HCT116 (cell line): ENCODE results near the gene BOD1. TPM values are rescaled to one million over a fixed set of nuclear protein-coding genes. Genes with fewer than 3 reads are reported as not detected.

ENCODE experiments used
- ATAC-seq: fragments of 200-7000 bp; cut with Tn5 transposase; 2 replicates; pipeline ENCODE4 v1.9.1; 2020; ENCODE audit warnings: mild to moderate bottlenecking, moderate library complexity
- BruUV-seq: library from RNA; stranded (reverse); fragments of 400-500 nt; replicated peaks from 2 replicates; lab custom pipeline; 2021; lab: Mats Ljungman, UMichigan
- CTCF ChIA-PET: fragments of 300-600 bp; sonication (Branson Sonifier 250); formaldehyde crosslinking; loops from one replicate; lab custom pipeline; 2021; ENCODE audit warnings: antibody characterized with exemption; lab: Charles Lee
- POLR2A ChIA-PET: fragments of 300-600, 350-600 bp; sonication (Branson Sonifier 250); formaldehyde crosslinking; loops from one replicate; lab custom pipeline; 2021; ENCODE audit warnings: antibody characterized with exemption; lab: Charles Lee
- RAD21 ChIA-PET, 2 experiments: fragments of 300-600 bp; sonication (Branson Sonifier 250); formaldehyde crosslinking; loops; one replicate each; lab custom pipeline; 2023; ENCODE audit warnings: low total read pairs in 2 of 2; ENCODE audit not compliant: uncharacterized antibody in 2 of 2, unreplicated experiment in 2 of 2, low non-redundant PET in 1 of 2; lab: Charles Lee
- DNase-seq: peaks from one replicate; pipeline ENCODE4 v3.0.0-alpha.2; 2010; ENCODE audit warnings: low read depth, low spot score
- H2AFZ ChIP-seq: fragments of 200-600 bp; shearing (Covaris generic), sonication (generic); 2 replicates; pipeline ENCODE4 v1.6.1; 2017; ENCODE audit warnings: low read depth, mixed run types, mixed read lengths, antibody characterized with exemption, low read length; ENCODE audit not compliant: poor library complexity, severe bottlenecking
- H3K27ac ChIP-seq: 2 replicates; pipeline ENCODE4 v1.5.1; 2012; ENCODE audit warnings: low read depth, low read length
- H3K27me3 ChIP-seq: fragments of 200-600 bp; sonication (generic); 2 replicates; pipeline ENCODE4 v1.6.1; 2016; ENCODE audit warnings: mixed run types, low read length, mixed read lengths; ENCODE audit not compliant: insufficient read depth
- H3K36me3 ChIP-seq, 2 experiments: fragments of 200-500 bp in 1 of 2; fragments of 200-600 bp in 1 of 2; sonication (Bioruptor generic) in 1 of 2; sonication (generic) in 1 of 2; 2 replicates each; pipeline versions ENCODE4 v1.5.1 to v1.6.1; 2014 to 2016; ENCODE audit warnings: low read length in 2 of 2, inconsistent platforms in 1 of 2, mixed read lengths in 1 of 2, mixed run types in 1 of 2; ENCODE audit not compliant: insufficient read depth in 2 of 2, control insufficient read depth in 1 of 2
- H3K4me1 ChIP-seq, 2 experiments: fragments of 200-600 bp in 1 of 2; sonication (generic) in 1 of 2; 2 replicates each; pipeline versions ENCODE4 v1.5.1 to v1.6.1; 2012 to 2017; ENCODE audit warnings: low read length in 2 of 2, inconsistent platforms in 1 of 2, mild to moderate bottlenecking in 1 of 2, mixed read lengths in 1 of 2, mixed run types in 1 of 2, moderate library complexity in 1 of 2; ENCODE audit not compliant: insufficient read depth in 2 of 2, control insufficient read depth in 1 of 2
- H3K4me2 ChIP-seq: fragments of 200-600 bp; sonication (generic); 2 replicates; pipeline ENCODE4 v1.6.1; 2017; ENCODE audit warnings: mixed run types, low read length, mixed read lengths
- H3K4me3 ChIP-seq, 2 experiments: fragments of 200-600 bp in 1 of 2; sonication (generic) in 1 of 2; replicated peaks in 1 of 2; 2 replicates each; pipeline ENCODE4 v1.5.1; 2011 to 2016; ENCODE audit warnings: low read length in 2 of 2, control low read depth in 1 of 2, low read depth in 1 of 2, mild to moderate bottlenecking in 1 of 2, mixed read lengths in 1 of 2, mixed run types in 1 of 2
- H3K79me2 ChIP-seq: fragments of 200-600 bp; sonication (generic); 2 replicates; pipeline ENCODE4 v1.6.1; 2017; ENCODE audit warnings: mild to moderate bottlenecking, mixed run types, low read length, moderate library complexity, mixed read lengths; ENCODE audit not compliant: insufficient read depth
- H3K9ac ChIP-seq: fragments of 200-600 bp; sonication (generic); 2 replicates; pipeline ENCODE4 v1.6.1; 2016; ENCODE audit warnings: low read length, mixed read lengths
- H3K9me2 ChIP-seq: fragments of 200-600 bp; sonication (generic), shearing (Covaris generic); 2 replicates; pipeline ENCODE4 v1.6.1; 2017; ENCODE audit warnings: mixed run types, mild to moderate bottlenecking, moderate library complexity; ENCODE audit not compliant: insufficient read depth
- H3K9me3 ChIP-seq, 2 experiments: fragments of 200-500 bp in 1 of 2; fragments of 200-600 bp in 1 of 2; sonication (Bioruptor generic) in 1 of 2; sonication (generic) in 1 of 2; 2 replicates each; pipeline ENCODE4 v1.6.1; 2014 to 2017; ENCODE audit warnings: low read length in 2 of 2, mixed read lengths in 2 of 2, inconsistent platforms in 1 of 2, low read depth in 1 of 2, mild to moderate bottlenecking in 1 of 2, mixed run types in 1 of 2, moderate library complexity in 1 of 2; ENCODE audit not compliant: control insufficient read depth in 1 of 2, insufficient read depth in 1 of 2
- H4K20me1 ChIP-seq: fragments of 200-600 bp; sonication (generic), shearing (Covaris generic); 2 replicates; pipeline ENCODE4 v1.6.1; 2017; ENCODE audit warnings: mixed run types, mild to moderate bottlenecking, moderate library complexity; ENCODE audit not compliant: insufficient read depth
- ELF1 ChIP-seq: IDR thresholded peaks from 2 replicates; pipeline ENCODE4 v1.6.1; 2012; ENCODE audit warnings: low read depth, borderline replicate concordance
- EZH2 ChIP-seq: fragments of 200-600 bp; sonication (generic); IDR thresholded peaks from 2 replicates; pipeline ENCODE4 v1.6.1; 2017; ENCODE audit warnings: antibody characterized with exemption, mixed run types
- FOSL1 ChIP-seq: IDR thresholded peaks from 2 replicates; pipeline ENCODE4 v1.6.1; 2012; ENCODE audit warnings: low read depth
- JUND ChIP-seq: IDR thresholded peaks from 2 replicates; pipeline ENCODE4 v1.6.1; 2012
- SIN3A ChIP-seq: IDR thresholded peaks from 2 replicates; pipeline ENCODE4 v1.6.1; 2012; ENCODE audit warnings: low read depth
- SRF ChIP-seq: IDR thresholded peaks from 2 replicates; pipeline ENCODE4 v1.6.1; 2012; ENCODE audit warnings: low read depth
- TCF7L2 ChIP-seq: IDR thresholded peaks from 2 replicates; pipeline ENCODE4 v1.7.0; 2011; ENCODE audit warnings: borderline replicate concordance, inconsistent platforms; ENCODE audit not compliant: insufficient read depth, insufficient read length; ENCODE audit errors: extremely low read depth
- YY1 ChIP-seq: IDR thresholded peaks from 2 replicates; pipeline ENCODE4 v1.6.1; 2011; ENCODE audit warnings: low read length, low read depth, moderate library complexity, mild to moderate bottlenecking; ENCODE audit not compliant: insufficient replicate concordance; ENCODE audit errors: extremely low read depth
- intact Hi-C: fragments of 100-400 bp; cut with micrococcal nuclease; formaldehyde crosslinking; loops from 2 replicates; pipeline ENCODE4 v1.10.0; 2022
- total RNA-seq: library from RNA; stranded (reverse); gene quantifications from one replicate; pipeline ENCODE4 v1.2.1, GENCODE V29; 2021; ENCODE audit not compliant: unreplicated experiment

Gene BOD1
- total RNA-seq, 1 experiment from 2014 or later, result 60.2 TPM

GRCh38 chr5:173655196-173655797, 38.8 kb upstream of the BOD1 start:
- RAD21 ChIA-PET, result no interaction called here
- Histone ChIP-seq H3K4me3 (no peak overlapping the region), H3K36me3 (no peaks in the 10 kb centered on the region), H3K4me1 (no peaks in the 10 kb centered on the region), H3K27ac (no peak overlapping the region), H3K27me3 (no peaks in the 10 kb centered on the region), H4K20me1 (no peaks in the 10 kb centered on the region), H3K9me2 (peaks cover 5% of the 10 kb centered on the region; the same call in 1 of the 2 replicates), H3K9ac (no peak overlapping the region), H3K4me2 (no peak overlapping the region), H3K9me3 (no peaks in the 10 kb centered on the region; a peak in 1 of 4 replicates), H3K79me2 (no peaks in the 10 kb centered on the region), H2AFZ (no peak overlapping the region)
- POLR2A ChIA-PET, result no interaction called here
- DNase-seq, result no peak
- no peak for ATAC-seq
- CTCF ChIA-PET, result interaction anchor here (1.4 kb wide), 1 partner anchor 25 kb away, joined by 3 read pairs; no protein-coding TSS in a partner anchor
- intact Hi-C loops, result no loop called here
- BruUV-seq, result no TSS peak
- TF ChIP-seq SRF (no peak), EZH2 (no peak), YY1 (no peak), ELF1 (no peak)

GRCh38 chr5:173653822-173654523, 37.5 kb upstream of the BOD1 start:
- H4K20me1 ChIP-seq, result no peaks in the 10 kb centered on the region
- TF ChIP-seq SRF (no peak), TCF7L2 (no peak), FOSL1 (no peak), JUND (no peak), SIN3A (no peak)
- TF ChIP-seq, all 23 proteins: peak for 0
- Histone ChIP-seq H3K9ac (no peak overlapping the region), H3K27ac (no peak overlapping the region), H3K4me1 (no peaks in the 10 kb centered on the region), H3K27me3 (no peaks in the 10 kb centered on the region), H3K9me2 (peaks cover 5% of the 10 kb centered on the region; the same call in 1 of the 2 replicates), H3K36me3 (no peaks in the 10 kb centered on the region), H3K4me2 (no peak overlapping the region), H2AFZ (no peak overlapping the region), H3K9me3 (no peaks in the 10 kb centered on the region), H3K79me2 (no peaks in the 10 kb centered on the region), H3K4me3 (no peak overlapping the region)
- BruUV-seq, result no TSS peak
- no peak for ATAC-seq
- no peak for DNase-seq
- ChIA-PET POLR2A (no interaction called here), CTCF (interaction anchor here (1.4 kb wide), 1 partner anchor 24 kb away, joined by 3 read pairs; no protein-coding TSS in a partner anchor), RAD21 (no interaction called here)
- intact Hi-C loops, result no loop called here
